Calu3 (cell line): ENCODE data around the gene MTA3. TPM values are rescaled to one million over a fixed set of nuclear protein-coding genes. Genes with fewer than 3 reads are reported as not detected.
"Not testable (repeated sequence)": the region's sequence is repeated elsewhere in the genome, so short reads cannot be mapped to it uniquely, and the experiment has no call there.

Experiments used
- BruUV-seq: library from RNA; stranded (reverse); fragments of 400-500 nt; replicated peaks from 2 replicates; lab custom pipeline; 2021; lab: Mats Ljungman, UMichigan
- CTCF ChIA-PET: fragments of 300-600 bp; sonication (Branson Sonifier 250); formaldehyde crosslinking; loops from one replicate; lab custom pipeline; 2022; ENCODE audit warnings: antibody characterized with exemption; lab: Charles Lee
- DNase-seq: peaks from one replicate; pipeline ENCODE4 v3.0.0; 2022
- H3K27ac Mint-ChIP-seq: one replicate; pipeline ENCODE4 v1.8.0; 2022; ENCODE audit warnings: mixed read lengths; ENCODE audit not compliant: unreplicated experiment
- H3K27me3 Mint-ChIP-seq: one replicate; pipeline ENCODE4 v1.8.0; 2022; ENCODE audit warnings: mixed read lengths; ENCODE audit not compliant: unreplicated experiment
- H3K36me3 Mint-ChIP-seq: one replicate; pipeline ENCODE4 v1.8.0; 2022; ENCODE audit warnings: mild to moderate bottlenecking, moderate library complexity, mixed read lengths; ENCODE audit not compliant: insufficient read depth, unreplicated experiment
- H3K4me1 Mint-ChIP-seq: one replicate; pipeline ENCODE4 v1.8.0; 2022; ENCODE audit warnings: mild to moderate bottlenecking, low read depth, mixed read lengths; ENCODE audit not compliant: unreplicated experiment
- H3K4me3 Mint-ChIP-seq: one replicate; pipeline ENCODE4 v1.8.0; 2022; ENCODE audit warnings: mild to moderate bottlenecking, low read depth, moderate library complexity, mixed read lengths; ENCODE audit not compliant: unreplicated experiment
- H3K9me3 Mint-ChIP-seq: one replicate; pipeline ENCODE4 v1.8.0; 2022; ENCODE audit warnings: low read depth, mixed read lengths; ENCODE audit not compliant: unreplicated experiment
- intact Hi-C: fragments of 100-400 bp; cut with micrococcal nuclease; formaldehyde crosslinking; loops from one replicate; pipeline ENCODE4 v1.10.0; 2022; ENCODE audit not compliant: unreplicated experiment
- total RNA-seq: library from RNA; stranded (reverse); gene quantifications from 2 replicates; pipeline ENCODE4 v1.2.3, GENCODE V29; 2022
- TF ChIP-seq, protein P1 (sequence below): fragments of 200-600 bp; IDR thresholded peaks from one replicate; pipeline ENCODE4 v1.8.0; 2022; ENCODE audit warnings: antibody characterized with exemption; ENCODE audit not compliant: unreplicated experiment

The MTA3 gene
- total RNA-seq, 1 experiment from 2014 or later = 46.5 TPM

DNA sequence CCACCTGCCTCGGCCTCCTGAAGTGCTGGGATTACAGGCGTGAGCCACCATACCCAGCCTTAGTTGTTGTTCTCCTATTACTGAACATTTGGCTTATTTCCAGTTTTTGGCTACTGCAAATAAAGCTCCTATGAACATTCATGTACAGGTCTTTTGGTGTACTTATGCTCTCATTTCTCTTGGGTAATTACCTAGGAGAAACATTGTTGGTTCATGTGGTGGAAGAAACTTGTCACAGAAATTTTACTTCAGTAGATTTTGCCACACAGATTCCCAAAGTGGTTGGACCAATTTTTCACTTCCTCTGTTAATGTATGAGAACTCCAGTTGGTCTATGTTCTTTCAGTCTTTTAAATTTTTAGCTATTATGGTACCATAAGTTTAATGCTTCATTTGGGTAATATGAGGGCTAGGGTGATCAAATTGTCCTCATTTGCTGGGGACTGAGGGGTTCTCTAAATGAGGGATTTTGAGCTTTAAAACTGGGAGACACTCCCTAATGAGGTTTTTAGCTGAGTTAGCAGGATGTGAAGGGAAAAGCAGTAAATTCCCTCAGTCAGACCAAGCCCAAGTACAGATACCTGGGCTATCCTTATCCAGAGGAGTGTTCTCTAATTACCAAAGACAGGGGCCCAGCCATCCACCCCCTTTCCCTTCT, 33.9 kb downstream of the MTA3 start:
- H3K4me1 Mint-ChIP-seq = no peaks in the 10 kb centered on the region
- intact Hi-C loops = no loop called here
- TF ChIP-seq, protein P1, sequence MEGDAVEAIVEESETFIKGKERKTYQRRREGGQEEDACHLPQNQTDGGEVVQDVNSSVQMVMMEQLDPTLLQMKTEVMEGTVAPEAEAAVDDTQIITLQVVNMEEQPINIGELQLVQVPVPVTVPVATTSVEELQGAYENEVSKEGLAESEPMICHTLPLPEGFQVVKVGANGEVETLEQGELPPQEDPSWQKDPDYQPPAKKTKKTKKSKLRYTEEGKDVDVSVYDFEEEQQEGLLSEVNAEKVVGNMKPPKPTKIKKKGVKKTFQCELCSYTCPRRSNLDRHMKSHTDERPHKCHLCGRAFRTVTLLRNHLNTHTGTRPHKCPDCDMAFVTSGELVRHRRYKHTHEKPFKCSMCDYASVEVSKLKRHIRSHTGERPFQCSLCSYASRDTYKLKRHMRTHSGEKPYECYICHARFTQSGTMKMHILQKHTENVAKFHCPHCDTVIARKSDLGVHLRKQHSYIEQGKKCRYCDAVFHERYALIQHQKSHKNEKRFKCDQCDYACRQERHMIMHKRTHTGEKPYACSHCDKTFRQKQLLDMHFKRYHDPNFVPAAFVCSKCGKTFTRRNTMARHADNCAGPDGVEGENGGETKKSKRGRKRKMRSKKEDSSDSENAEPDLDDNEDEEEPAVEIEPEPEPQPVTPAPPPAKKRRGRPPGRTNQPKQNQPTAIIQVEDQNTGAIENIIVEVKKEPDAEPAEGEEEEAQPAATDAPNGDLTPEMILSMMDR = no peak
- no peak overlapping the region for H3K27ac Mint-ChIP-seq
- BruUV-seq = no TSS peak
- H3K4me3 Mint-ChIP-seq = no peak overlapping the region
- no peak for DNase-seq
- no peaks in the 10 kb centered on the region for H3K9me3 Mint-ChIP-seq
- H3K36me3 Mint-ChIP-seq = peaks cover 6% of the 10 kb centered on the region
- no peaks in the 10 kb centered on the region for H3K27me3 Mint-ChIP-seq
- CTCF ChIA-PET = no interaction called here

DNA sequence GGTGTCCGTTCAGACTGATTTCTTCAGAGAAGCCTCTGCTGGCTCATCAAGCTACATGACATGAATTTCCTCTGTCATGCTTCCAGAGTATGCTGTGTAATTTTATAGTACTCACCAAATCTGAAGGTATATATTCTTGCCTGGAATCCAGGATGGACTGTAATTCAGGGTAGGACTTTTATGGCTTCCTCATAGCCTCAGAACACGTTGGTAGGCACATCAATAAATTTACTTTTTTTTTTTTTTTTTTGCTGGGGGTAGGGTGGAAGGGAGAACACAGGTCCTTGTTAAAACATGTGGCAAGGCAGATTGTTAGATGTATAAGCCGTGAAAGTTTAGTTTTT, 34.4 kb downstream of the MTA3 start:
- Mint-ChIP-seq H3K9me3 (no peaks in the 10 kb centered on the region), H3K27me3 (no peaks in the 10 kb centered on the region), H3K4me3 (no peak overlapping the region), H3K27ac (no peak overlapping the region), H3K4me1 (no peaks in the 10 kb centered on the region), H3K36me3 (peaks cover 6% of the 10 kb centered on the region)
- no TSS peak for BruUV-seq
- TF ChIP-seq, protein P1 = no peak
- no peak for DNase-seq
- CTCF ChIA-PET = no interaction called here
- intact Hi-C loops = no loop called here

DNA sequence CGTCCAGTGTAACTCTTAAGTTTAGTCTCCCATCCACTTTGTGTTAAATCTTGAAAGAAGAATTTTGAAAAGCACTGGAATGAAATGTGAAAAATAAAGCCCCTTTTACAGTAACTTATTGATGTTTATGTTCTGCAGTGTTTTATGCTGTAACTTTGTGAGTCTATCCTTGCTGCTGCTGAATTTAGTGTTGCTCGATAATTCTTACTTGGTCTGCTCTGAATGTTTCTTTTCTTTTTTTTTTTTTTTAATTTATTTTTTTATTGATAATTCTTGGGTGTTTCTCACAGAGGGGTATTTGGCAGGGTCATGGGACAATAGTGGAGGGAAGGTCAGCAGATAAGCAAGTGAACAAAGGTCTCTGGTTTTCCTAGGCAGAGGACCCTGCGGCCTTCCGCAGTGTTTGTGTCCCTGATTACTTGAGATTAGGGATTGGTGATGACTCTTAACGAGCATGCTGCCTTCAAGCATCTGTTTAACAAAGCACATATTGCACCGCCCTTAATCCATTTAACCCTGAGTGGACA, 36.0 kb downstream of the MTA3 start:
- BruUV-seq, intact Hi-C loops, H3K9me3 Mint-ChIP-seq, H3K4me3 Mint-ChIP-seq, CTCF ChIA-PET, H3K4me1 Mint-ChIP-seq, DNase-seq, H3K36me3 Mint-ChIP-seq, H3K27ac Mint-ChIP-seq, H3K27me3 Mint-ChIP-seq: not testable (repeated sequence)

DNA sequence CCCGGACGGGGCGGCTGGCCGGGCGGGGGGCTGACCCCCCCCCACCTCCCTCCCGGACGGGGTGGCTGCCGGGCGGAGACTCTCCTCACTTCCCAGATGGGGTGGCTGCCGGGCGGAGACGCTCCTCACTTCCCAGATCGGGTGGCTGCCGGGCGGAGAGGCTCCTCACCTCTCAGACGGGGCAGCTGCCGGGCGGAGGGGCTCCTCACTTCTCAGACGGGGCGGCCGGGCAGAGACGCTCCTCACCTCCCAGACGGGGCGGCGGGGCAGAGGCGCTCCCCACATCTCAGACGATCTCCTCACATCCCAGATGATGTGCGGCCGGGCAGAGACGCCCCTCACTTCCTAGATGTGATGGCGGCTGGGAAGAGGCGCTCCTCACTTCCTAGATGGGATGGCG, 37.7 kb downstream of the MTA3 start:
- H3K36me3 Mint-ChIP-seq, CTCF ChIA-PET, BruUV-seq, H3K27ac Mint-ChIP-seq, H3K4me3 Mint-ChIP-seq, intact Hi-C loops, H3K9me3 Mint-ChIP-seq, H3K4me1 Mint-ChIP-seq, H3K27me3 Mint-ChIP-seq, DNase-seq: not testable (repeated sequence)

DNA sequence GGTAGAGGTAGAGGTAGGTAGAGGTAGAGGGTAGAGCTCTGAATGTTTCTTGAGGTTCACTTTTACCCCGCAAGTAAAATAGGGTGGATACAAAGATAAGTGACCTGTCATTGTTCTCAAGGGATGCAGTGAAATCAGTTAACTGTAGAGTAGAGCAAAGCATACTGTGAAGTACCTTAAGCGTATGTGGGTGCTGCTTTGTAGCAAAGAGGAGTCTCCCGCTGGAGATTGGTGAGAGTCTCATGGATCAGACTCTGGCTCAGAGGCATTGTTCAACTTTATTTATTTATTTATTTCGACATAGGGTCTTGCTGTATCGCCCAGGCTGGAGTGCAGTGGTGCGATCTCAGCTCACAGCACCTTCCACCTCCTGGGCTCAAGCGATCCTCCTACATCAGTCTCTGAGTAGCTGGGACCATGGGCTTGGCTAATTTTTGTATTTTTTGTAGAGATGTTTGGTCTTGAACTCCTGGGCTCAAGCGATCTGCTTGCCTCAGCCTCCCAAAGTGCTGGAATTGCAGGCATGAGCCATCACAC, 38.7 kb downstream of the MTA3 start:
- intact Hi-C loops = no loop called here
- no peak for DNase-seq
- no peaks in the 10 kb centered on the region for H3K36me3 Mint-ChIP-seq
- CTCF ChIA-PET = interaction anchor here (0.6 kb wide), 1 partner anchor 23 kb away, joined by 5 read pairs; no protein-coding TSS in a partner anchor
- no peak overlapping the region for H3K27ac Mint-ChIP-seq
- TF ChIP-seq, protein P1 = no peak
- H3K4me3 Mint-ChIP-seq = no peak overlapping the region
- no peaks in the 10 kb centered on the region for H3K27me3 Mint-ChIP-seq
- H3K4me1 Mint-ChIP-seq = no peaks in the 10 kb centered on the region
- no TSS peak for BruUV-seq
- no peaks in the 10 kb centered on the region for H3K9me3 Mint-ChIP-seq
